Subcutaneous adipose tissue (tissue), 4 donors: ENCODE results near the gene CD69. TPM values are rescaled to one million over a fixed set of nuclear protein-coding genes. Genes with fewer than 3 reads are reported as not detected.

Experiments
- total RNA-seq, 4 donors: library from RNA; depleted of rRNA; stranded (reverse); fragments of >200 nt; gene quantifications; one replicate each; pipeline ENCODE4 v1.1.0, GENCODE V29; 2016
- TF ChIP-seq, protein P1 (sequence below): fragments of 450-650 bp; IDR thresholded peaks from one replicate; pipeline ENCODE4 v1.5.1; 2016; ENCODE audit warnings: low read depth, mild to moderate bottlenecking, control low read depth, antibody characterized with exemption, moderate library complexity

The CD69 gene
- total RNA-seq, 4 donors from 2014 or later = 5.4 to 14.8 (median 8.4) TPM; not detected in 1

GRCh38 chr12:9732921-9733461 lies 27.7 kb downstream of the CD69 start, which contains the start of gene CLECL1:
Gene CLECL1, minus strand, starts transcription at chr12:9733097.
- TF ChIP-seq, protein P1, sequence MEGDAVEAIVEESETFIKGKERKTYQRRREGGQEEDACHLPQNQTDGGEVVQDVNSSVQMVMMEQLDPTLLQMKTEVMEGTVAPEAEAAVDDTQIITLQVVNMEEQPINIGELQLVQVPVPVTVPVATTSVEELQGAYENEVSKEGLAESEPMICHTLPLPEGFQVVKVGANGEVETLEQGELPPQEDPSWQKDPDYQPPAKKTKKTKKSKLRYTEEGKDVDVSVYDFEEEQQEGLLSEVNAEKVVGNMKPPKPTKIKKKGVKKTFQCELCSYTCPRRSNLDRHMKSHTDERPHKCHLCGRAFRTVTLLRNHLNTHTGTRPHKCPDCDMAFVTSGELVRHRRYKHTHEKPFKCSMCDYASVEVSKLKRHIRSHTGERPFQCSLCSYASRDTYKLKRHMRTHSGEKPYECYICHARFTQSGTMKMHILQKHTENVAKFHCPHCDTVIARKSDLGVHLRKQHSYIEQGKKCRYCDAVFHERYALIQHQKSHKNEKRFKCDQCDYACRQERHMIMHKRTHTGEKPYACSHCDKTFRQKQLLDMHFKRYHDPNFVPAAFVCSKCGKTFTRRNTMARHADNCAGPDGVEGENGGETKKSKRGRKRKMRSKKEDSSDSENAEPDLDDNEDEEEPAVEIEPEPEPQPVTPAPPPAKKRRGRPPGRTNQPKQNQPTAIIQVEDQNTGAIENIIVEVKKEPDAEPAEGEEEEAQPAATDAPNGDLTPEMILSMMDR = no peak

GRCh38 chr12:9731797-9732196 lies 28.9 kb downstream of the CD69 start:
- TF ChIP-seq, protein P1 = no peak

GRCh38 chr12:9731393-9731792 lies 29.3 kb downstream of the CD69 start:
- TF ChIP-seq, protein P1 = no peak

- TF ChIP-seq, protein P1 = no peak
Observed at GRCh38 chr12:9730591-9730990, 30.1 kb downstream of the CD69 start.

GRCh38 chr12:9730011-9730410 lies 30.7 kb downstream of the CD69 start:
- TF ChIP-seq, protein P1 = no peak

GRCh38 chr12:9729082-9729481 lies 31.6 kb downstream of the CD69 start:
- TF ChIP-seq, protein P1 = no peak

- TF ChIP-seq, protein P1 = no peak
Observed at GRCh38 chr12:9727813-9728212, 32.9 kb downstream of the CD69 start.
